ENCODE measurements around the gene ROR2.

DNA sequence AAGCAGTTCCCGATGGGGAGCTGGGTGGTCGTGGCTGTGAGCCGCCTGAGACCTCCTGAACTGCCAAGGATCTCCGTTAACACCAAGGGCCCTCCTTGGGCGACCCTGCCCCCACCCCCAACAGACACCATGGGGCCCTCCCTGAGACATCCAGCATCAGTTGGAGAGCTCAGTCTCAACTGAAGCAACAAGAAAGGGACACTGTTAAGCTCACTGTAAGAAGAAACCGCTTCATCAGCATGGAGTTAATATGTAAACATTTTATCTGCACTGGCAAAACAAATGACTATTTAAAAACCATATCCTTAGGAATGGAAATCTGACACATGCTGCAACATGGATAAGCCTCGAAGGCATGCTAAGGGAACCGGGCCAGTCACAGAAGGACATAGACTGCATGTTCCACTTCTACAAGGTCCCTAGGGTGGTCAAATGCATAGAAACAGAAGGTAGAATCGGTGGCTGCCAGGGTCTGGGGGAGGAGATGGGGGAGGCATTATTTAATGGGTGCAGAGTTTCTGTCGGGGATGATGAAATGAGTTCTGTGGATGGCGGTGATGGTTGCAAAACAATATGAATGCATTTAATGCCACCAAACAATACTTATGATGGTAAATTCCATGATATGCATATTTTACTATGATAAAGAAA is 47.4 kb downstream of the ROR2 start:
- no peak for TF ChIP-seq POLR2A (IDR thresholded peaks at IDR 0.05)
- no peak for TF ChIP-seq CTCF (IDR thresholded peaks at IDR 0.05)

All from Peyer's patch (tissue), 4 donors.